B cell (primary cell): ENCODE data around the gene DENND1A. TPM values are rescaled to one million over a fixed set of nuclear protein-coding genes. Genes with fewer than 3 reads are reported as not detected.

ENCODE experiments used
- ATAC-seq: fragments of 200-7000 bp; cut with Tn5 transposase; one replicate; pipeline ENCODE4 v1.10.0; 2021; ENCODE audit warnings: low read depth, mild to moderate bottlenecking, moderate number of reproducible peaks, moderate library complexity
- CTCF ChIA-PET: fragments of 350-600 bp; sonication (Branson Sonifier 250); formaldehyde crosslinking; loops from one replicate; lab custom pipeline; 2021; ENCODE audit warnings: antibody characterized with exemption, inconsistent platforms; lab: Charles Lee
- POLR2A ChIA-PET: fragments of 350-600 bp; sonication (Branson Sonifier 250); formaldehyde crosslinking; loops from one replicate; lab custom pipeline; 2021; ENCODE audit warnings: antibody characterized with exemption; lab: Charles Lee
- DNase-seq: peaks from one replicate; pipeline ENCODE4 v3.0.0; 2013
- H2AFZ ChIP-seq: 2 replicates; pipeline ENCODE4 v1.6.1; 2012; ENCODE audit warnings: mild to moderate bottlenecking, low read depth, low read length; ENCODE audit not compliant: insufficient read depth, poor library complexity, severe bottlenecking
- H3K27ac ChIP-seq, 2 donors: 1 replicate in 1 of 2; 2 replicates in 1 of 2; pipeline ENCODE4 v1.5.1; 2012 to 2013; ENCODE audit warnings: low read length in 2 of 2, mild to moderate bottlenecking in 2 of 2, moderate library complexity in 1 of 2
- H3K27me3 ChIP-seq, 4 experiments: fragments of 200-600 bp in 1 of 4; sonication (generic) in 1 of 4; replicated peaks in 1 of 4; 1 replicate in 2 of 4; 2 replicates in 2 of 4; pipeline versions ENCODE4 v1.6.1 to v1.7.0; 2013 to 2016; ENCODE audit warnings: low read length in 3 of 4, mild to moderate bottlenecking in 2 of 4, mixed read lengths in 1 of 4, moderate library complexity in 1 of 4; ENCODE audit not compliant: insufficient read depth in 4 of 4, control insufficient read depth in 3 of 4; ENCODE audit errors: control extremely low read depth in 1 of 4
- H3K36me3 ChIP-seq, 2 experiments: replicated peaks in 1 of 2; 1 replicate in 1 of 2; 2 replicates in 1 of 2; pipeline versions ENCODE4 v1.6.1 to v1.7.1; 2013; ENCODE audit warnings: low read length in 1 of 2; ENCODE audit not compliant: insufficient read depth in 2 of 2, control insufficient read depth in 1 of 2; ENCODE audit errors: control extremely low read depth in 1 of 2, extremely low read depth in 1 of 2
- H3K4me1 ChIP-seq, 2 donors: fragments of 200-600 bp in 1 of 2; sonication (generic) in 1 of 2; 1 replicate in 1 of 2; 2 replicates in 1 of 2; pipeline versions ENCODE4 v1.5.1 to v1.6.1; 2013 to 2017; ENCODE audit warnings: low read length in 2 of 2; ENCODE audit not compliant: control insufficient read depth in 2 of 2, insufficient read depth in 2 of 2
- H3K4me2 ChIP-seq: replicated peaks from 2 replicates; pipeline ENCODE3; 2012; ENCODE audit warnings: mild to moderate bottlenecking, low read depth, low read length; ENCODE audit not compliant: poor library complexity, severe bottlenecking
- H3K4me3 ChIP-seq, 5 experiments: fragments of 200-600 bp in 1 of 5; sonication (generic) in 1 of 5; 1 replicate in 3 of 5; 2 replicates in 2 of 5; pipeline versions ENCODE4 v1.5.1 to v1.7.0; 2011 to 2016; ENCODE audit warnings: low read length in 4 of 5, mild to moderate bottlenecking in 4 of 5, low read depth in 2 of 5, control low read depth in 1 of 5, moderate library complexity in 1 of 5; ENCODE audit not compliant: insufficient read depth in 1 of 5; ENCODE audit errors: control extremely low read depth in 1 of 5, extremely low read depth in 1 of 5
- H3K79me2 ChIP-seq: fragments of 200-600 bp; sonication (generic); one replicate; pipeline ENCODE4 v1.6.0; 2016; ENCODE audit warnings: low read length; ENCODE audit not compliant: control insufficient read depth, insufficient read depth
- H3K9ac ChIP-seq: fragments of 200-600 bp; sonication (generic); 2 replicates; pipeline ENCODE4 v1.6.1; 2017; ENCODE audit warnings: mild to moderate bottlenecking, low read length, moderate library complexity
- H3K9me3 ChIP-seq, 3 donors: one replicate each; pipeline versions ENCODE4 v1.6.1 to v1.7.1; 2013; ENCODE audit warnings: low read length in 2 of 3; ENCODE audit not compliant: control insufficient read depth in 2 of 3, insufficient read depth in 1 of 3; ENCODE audit errors: control extremely low read depth in 1 of 3
- H4K20me1 ChIP-seq: 2 replicates; pipeline ENCODE4 v1.6.0; 2012; ENCODE audit warnings: mild to moderate bottlenecking, low read length; ENCODE audit not compliant: insufficient read depth, control insufficient read depth, poor library complexity, severe bottlenecking
- H3K27ac Mint-ChIP-seq: one replicate; pipeline ENCODE4 v1.8.0; 2021; ENCODE audit warnings: mixed read lengths
- H3K27me3 Mint-ChIP-seq: one replicate; pipeline ENCODE4 v1.8.0; 2021; ENCODE audit warnings: mixed read lengths
- H3K4me1 Mint-ChIP-seq: one replicate; pipeline ENCODE4 v1.8.0; 2021; ENCODE audit warnings: mixed read lengths
- H3K4me3 Mint-ChIP-seq: one replicate; pipeline ENCODE4 v1.8.0; 2021; ENCODE audit warnings: mixed read lengths
- H3K9me3 Mint-ChIP-seq: one replicate; pipeline ENCODE4 v1.8.0; 2022; ENCODE audit warnings: mixed read lengths; ENCODE audit not compliant: insufficient read depth
- EZH2 ChIP-seq: IDR thresholded peaks from 2 replicates; pipeline ENCODE4 v1.6.1; 2012; ENCODE audit warnings: borderline replicate concordance, low read depth, mild to moderate bottlenecking, moderate library complexity, low read length; ENCODE audit not compliant: insufficient read depth, poor library complexity, severe bottlenecking
- WGBS: methylation state at CpG from one replicate; pipeline ENCODE4 v1.1.5; 2013; ENCODE audit warnings: missing lambda C conversion rate; ENCODE audit not compliant: insufficient coverage; 5-methylcytosine and 5-hydroxymethylcytosine counted together
- intact Hi-C: fragments of 100-400 bp; cut with micrococcal nuclease; formaldehyde crosslinking; loops from one replicate; pipeline ENCODE4 v1.10.0; 2022
- polyA plus RNA-seq: library from polyadenylated mRNA; depleted of rRNA; stranded (reverse); fragments of >200 nt; gene quantifications from 2 replicates; pipeline ENCODE4 v1.2.3, GENCODE V29; 2012
- total RNA-seq, 2 donors: library from RNA; stranded (reverse); fragments of 120-200 nt in 1 of 2; gene quantifications; 1 replicate in 1 of 2; 2 replicates in 1 of 2; pipeline versions ENCODE4 v1.2.3 to v1.2.4, GENCODE V29; 2013 to 2022
- TF ChIP-seq, protein P1 (sequence below): fragments of 200-600 bp; IDR thresholded peaks from one replicate; pipeline ENCODE4 v1.8.0; 2022; ENCODE audit warnings: antibody characterized with exemption, mild to moderate bottlenecking

The DENND1A gene
- total and polyA plus RNA-seq, 2 donors (not counting 1 experiment from before 2014, with no cell fraction given) = 10.8 to 26.0 TPM

DNA sequence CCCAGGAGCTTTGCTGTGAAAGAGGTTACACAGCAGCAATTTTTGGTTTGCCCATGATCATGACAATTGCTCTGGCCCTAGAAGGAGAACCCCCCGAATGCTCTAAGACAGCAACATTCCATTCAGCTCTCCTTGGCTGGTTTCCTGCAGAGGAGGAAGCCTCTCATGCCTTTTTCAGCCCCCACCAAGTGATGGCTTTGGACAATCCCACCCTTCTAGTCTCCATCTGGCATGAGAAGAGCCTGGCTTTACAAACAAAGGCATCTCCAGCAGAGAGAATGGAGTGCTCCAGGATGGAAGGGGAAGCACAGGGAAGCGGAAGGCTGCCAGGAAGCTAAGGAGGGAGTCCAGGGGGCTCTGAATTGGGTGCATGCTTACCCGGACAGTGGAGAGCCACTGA, 475.6 kb downstream of the DENND1A start:
- Histone ChIP-seq H3K27ac (no peak overlapping the region), H3K27me3 (no peaks in the 10 kb centered on the region), H3K9me3 (no peaks in the 10 kb centered on the region), H2AFZ (no peak overlapping the region), H3K4me3 (no peak overlapping the region), H3K36me3 (peaks cover 0 to 36% of the 10 kb centered on the region in 2 experiments), H3K9ac (no peak overlapping the region), H3K4me2 (no peak overlapping the region), H4K20me1 (no peaks in the 10 kb centered on the region), H3K79me2 (no peaks in the 10 kb centered on the region), H3K4me1 (no peaks in the 10 kb centered on the region)
- ATAC-seq = no peak
- DNase-seq = no peak
- intact Hi-C loops = no loop called here
- H3K27ac Mint-ChIP-seq = no peak overlapping the region
- POLR2A ChIA-PET = no interaction called here
- no peaks in the 10 kb centered on the region for H3K9me3 Mint-ChIP-seq
- WGBS = 97% methylated on average over 3 of the region's 3 CpGs
- H3K27me3 Mint-ChIP-seq = no peaks in the 10 kb centered on the region
- H3K4me1 Mint-ChIP-seq = no peaks in the 10 kb centered on the region
- CTCF ChIA-PET = no interaction called here
- TF ChIP-seq, protein P1, sequence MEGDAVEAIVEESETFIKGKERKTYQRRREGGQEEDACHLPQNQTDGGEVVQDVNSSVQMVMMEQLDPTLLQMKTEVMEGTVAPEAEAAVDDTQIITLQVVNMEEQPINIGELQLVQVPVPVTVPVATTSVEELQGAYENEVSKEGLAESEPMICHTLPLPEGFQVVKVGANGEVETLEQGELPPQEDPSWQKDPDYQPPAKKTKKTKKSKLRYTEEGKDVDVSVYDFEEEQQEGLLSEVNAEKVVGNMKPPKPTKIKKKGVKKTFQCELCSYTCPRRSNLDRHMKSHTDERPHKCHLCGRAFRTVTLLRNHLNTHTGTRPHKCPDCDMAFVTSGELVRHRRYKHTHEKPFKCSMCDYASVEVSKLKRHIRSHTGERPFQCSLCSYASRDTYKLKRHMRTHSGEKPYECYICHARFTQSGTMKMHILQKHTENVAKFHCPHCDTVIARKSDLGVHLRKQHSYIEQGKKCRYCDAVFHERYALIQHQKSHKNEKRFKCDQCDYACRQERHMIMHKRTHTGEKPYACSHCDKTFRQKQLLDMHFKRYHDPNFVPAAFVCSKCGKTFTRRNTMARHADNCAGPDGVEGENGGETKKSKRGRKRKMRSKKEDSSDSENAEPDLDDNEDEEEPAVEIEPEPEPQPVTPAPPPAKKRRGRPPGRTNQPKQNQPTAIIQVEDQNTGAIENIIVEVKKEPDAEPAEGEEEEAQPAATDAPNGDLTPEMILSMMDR = no peak
- TF ChIP-seq EZH2 = no peak
- H3K4me3 Mint-ChIP-seq = no peak overlapping the region

DNA sequence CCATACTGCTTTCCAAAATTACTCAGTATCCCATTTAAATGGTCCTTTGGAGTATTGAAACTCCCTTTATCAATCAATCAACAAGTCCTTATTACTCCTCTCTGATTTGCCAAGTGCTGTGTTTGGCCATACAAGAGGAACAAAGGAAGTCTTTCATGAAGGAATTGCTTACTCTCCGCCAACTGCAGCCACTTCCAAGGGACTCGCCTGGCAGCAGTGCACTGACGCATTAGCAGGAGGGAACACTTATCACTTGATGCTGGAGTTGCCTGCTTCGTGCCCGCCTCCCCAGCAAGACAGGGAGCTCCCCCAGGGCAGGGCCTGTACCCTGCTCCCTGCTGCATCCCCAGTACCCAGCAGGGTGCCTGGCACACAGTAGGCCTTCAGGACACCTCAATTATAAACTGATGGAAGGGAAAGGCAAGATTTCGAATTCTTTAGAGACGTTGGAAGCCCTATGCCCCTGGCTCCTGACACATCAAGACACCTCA, 476.1 kb downstream of the DENND1A start:
- WGBS = 100% methylated on average over 5 of the region's 7 CpGs
- no peak overlapping the region for H3K9ac ChIP-seq

More for the DNA sequence above, 476.1 kb downstream of the DENND1A start:
- H3K36me3 ChIP-seq = peaks cover 0 to 36% of the 10 kb centered on the region in 2 experiments
- DNase-seq (no peak), ATAC-seq (no peak)
- no peak overlapping the region for H3K4me2 ChIP-seq
- POLR2A ChIA-PET = no interaction called here
- Mint-ChIP-seq H3K4me1 (no peaks in the 10 kb centered on the region), H3K9me3 (no peaks in the 10 kb centered on the region), H3K27ac (no peak overlapping the region), H3K27me3 (no peaks in the 10 kb centered on the region), H3K4me3 (no peak overlapping the region)
- H3K9me3 ChIP-seq = no peaks in the 10 kb centered on the region
- no peak overlapping the region for H3K4me3 ChIP-seq
- no peaks in the 10 kb centered on the region for H3K79me2 ChIP-seq
- no peak overlapping the region for H3K27ac ChIP-seq
- no peaks in the 10 kb centered on the region for H3K27me3 ChIP-seq
- intact Hi-C loops = no loop called here
- no peak overlapping the region for H2AFZ ChIP-seq
- CTCF ChIA-PET = no interaction called here
- H4K20me1 ChIP-seq = no peaks in the 10 kb centered on the region
- no peaks in the 10 kb centered on the region for H3K4me1 ChIP-seq
- TF ChIP-seq, protein P1 = no peak
- no peak for TF ChIP-seq EZH2
